HG03135 (cell line): ENCODE measurements around the gene SETX.
"Not testable (repeated sequence)": the region's sequence is repeated elsewhere in the genome, so short reads cannot be mapped to it uniquely, and the experiment has no call there.

Experiments used
- ATAC-seq: cut with Tn5 transposase; IDR thresholded peaks from one replicate; pipeline ENCODE4 v1.9.1; 2021; ENCODE audit warnings: mild to moderate bottlenecking, moderate library complexity; ENCODE audit not compliant: unreplicated experiment

Gene SETX

DNA sequence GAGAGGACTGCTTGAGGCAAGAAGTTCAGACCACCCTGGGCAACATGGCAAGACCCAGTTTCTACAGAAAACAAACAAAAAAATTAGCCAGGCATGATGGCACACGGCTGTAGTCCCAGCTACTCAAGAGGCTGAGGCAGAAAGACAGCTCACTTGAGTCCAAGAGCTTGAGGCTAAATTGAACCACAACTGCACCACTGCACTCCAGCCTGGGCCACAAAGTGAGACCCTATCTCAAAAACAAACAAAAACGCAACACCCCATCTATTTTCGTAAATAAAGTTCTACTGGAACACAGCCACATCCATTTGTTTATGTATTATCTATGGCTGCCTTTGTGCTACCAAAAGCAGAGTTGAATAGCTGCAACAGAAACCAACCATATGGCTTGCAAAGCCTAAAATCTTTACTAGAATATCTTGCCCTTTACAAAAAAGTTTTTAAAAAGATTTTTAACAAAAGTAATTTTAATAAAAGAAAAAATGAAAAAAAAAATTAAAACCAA lies 67.5 kb downstream of the SETX start:
- ATAC-seq: no peak

DNA sequence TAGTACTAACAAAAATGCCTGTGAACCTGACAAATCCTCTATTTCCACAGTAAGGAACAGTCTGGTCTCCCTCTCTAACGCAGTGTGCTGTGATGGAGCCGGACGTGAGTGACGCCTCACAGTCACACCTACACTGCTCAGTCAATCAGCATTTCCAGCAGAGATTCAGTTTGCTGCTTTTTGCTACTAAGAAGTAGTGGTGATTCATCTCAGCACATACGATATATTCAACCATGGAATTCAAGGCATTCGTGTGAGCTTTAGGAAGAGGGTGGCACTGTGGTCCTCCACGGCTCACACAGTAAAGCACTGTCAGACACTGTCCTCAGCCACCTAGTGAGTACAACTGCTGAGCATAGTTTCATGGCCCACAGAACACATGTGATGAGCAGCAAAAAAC lies 70.9 kb downstream of the SETX start:
- no peak for ATAC-seq

DNA sequence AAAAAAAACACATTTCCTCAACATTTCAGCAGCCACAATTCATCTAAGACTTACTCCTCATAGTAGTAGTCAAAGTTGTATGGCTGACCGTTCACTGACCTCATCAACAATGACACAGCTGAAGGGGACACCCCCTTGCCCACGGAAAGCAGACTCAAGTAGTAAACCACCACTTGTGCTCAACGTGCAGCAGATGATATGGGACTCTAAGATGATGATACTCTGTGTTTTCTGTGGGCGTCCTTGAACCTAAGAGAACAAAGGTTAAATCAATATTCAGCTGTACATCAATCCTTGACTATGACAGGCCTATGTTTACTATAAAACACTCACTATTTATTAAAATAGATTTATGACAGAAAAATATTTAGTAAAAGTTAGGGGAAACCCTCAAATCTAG lies 71.6 kb downstream of the SETX start:
- ATAC-seq: no peak

- no peak for ATAC-seq
Measured at GRCh38 chr9:132274861-132275260, 79.9 kb downstream of the SETX start.

- ATAC-seq: not testable (repeated sequence)
Measured at GRCh38 chr9:132269704-132270516, 84.9 kb downstream of the SETX start.

GRCh38 chr9:132268725-132269352 lies 85.9 kb downstream of the SETX start:
- ATAC-seq: no peak

GRCh38 chr9:132267660-132268059 lies 87.1 kb downstream of the SETX start:
- no peak for ATAC-seq

- no peak for ATAC-seq
Measured at GRCh38 chr9:132266017-132266416, 88.8 kb downstream of the SETX start.

- no peak for ATAC-seq
Measured at GRCh38 chr9:132260846-132261245, 93.9 kb downstream of the SETX start.

DNA sequence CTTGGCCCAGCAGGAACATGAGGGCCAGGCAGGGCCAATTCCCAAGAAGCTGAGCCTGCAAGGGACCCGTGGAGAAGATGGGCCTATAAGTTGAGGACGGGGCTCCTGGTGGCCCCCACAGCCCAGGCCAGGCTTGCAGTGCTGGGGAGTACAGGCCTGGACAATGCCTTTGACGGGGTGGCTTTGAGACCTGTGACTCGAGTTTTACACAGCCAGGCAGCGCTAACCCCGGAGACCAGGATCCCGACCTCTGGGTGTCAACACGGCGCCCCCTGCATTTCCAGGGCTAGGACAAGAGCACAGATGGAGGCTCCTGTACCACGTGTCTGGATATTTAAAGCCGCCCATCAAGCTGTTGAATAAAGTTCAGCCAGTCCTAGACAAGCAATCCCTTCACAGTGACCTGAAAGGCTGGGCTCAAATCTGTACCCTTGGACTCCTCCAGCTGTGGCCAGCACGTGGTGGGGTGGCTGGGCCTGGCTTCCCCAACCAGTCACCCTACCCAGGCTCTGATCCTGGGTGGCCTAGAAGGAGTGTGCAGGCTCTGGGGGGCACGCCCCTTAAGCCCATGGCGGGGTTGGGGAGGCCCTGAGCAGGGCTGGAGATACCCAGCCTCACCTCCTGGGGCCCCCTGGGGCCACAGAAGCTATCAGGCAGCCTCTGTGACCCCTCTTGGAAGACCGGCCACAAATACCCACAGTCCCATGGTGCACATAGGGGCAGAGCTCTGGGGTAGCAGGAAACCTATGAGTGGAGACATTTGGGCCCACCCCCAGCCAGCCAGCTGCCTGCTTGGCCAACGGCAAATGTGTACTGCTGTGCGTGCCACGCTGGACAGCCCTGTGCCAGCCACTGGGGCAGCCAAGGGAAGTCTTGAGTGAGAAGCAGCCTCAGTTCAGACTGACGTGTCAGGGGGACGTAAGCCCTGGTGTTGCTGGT lies 104.2 kb downstream of the SETX start:
- ATAC-seq: no peak

DNA sequence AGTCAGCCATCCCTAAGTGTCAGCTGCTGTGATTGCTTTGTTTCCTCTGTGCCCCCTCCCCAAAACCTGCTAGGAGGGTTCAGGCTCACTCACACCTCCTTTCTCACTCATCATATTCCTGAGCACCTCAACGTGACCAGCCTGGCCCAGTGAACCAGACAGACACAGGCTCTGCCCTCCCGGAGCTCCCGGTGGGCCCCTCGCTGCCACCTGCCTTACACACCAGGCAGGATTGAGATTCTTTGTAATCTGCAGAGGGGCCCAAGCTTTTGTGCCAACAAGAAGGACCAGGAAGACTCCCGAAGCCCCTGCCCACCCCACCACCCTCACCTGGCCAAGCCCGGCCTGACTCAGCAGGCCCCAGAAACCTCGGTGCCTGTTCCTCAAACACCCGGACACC lies 105.1 kb downstream of the SETX start:
- no peak for ATAC-seq

- no peak for ATAC-seq
Measured at GRCh38 chr9:132249123-132249522, 105.7 kb downstream of the SETX start.

GRCh38 chr9:132247942-132248341 lies 106.8 kb downstream of the SETX start:
- ATAC-seq: no peak

- ATAC-seq: no peak
Measured at GRCh38 chr9:132245465-132245864, 109.3 kb downstream of the SETX start.

DNA sequence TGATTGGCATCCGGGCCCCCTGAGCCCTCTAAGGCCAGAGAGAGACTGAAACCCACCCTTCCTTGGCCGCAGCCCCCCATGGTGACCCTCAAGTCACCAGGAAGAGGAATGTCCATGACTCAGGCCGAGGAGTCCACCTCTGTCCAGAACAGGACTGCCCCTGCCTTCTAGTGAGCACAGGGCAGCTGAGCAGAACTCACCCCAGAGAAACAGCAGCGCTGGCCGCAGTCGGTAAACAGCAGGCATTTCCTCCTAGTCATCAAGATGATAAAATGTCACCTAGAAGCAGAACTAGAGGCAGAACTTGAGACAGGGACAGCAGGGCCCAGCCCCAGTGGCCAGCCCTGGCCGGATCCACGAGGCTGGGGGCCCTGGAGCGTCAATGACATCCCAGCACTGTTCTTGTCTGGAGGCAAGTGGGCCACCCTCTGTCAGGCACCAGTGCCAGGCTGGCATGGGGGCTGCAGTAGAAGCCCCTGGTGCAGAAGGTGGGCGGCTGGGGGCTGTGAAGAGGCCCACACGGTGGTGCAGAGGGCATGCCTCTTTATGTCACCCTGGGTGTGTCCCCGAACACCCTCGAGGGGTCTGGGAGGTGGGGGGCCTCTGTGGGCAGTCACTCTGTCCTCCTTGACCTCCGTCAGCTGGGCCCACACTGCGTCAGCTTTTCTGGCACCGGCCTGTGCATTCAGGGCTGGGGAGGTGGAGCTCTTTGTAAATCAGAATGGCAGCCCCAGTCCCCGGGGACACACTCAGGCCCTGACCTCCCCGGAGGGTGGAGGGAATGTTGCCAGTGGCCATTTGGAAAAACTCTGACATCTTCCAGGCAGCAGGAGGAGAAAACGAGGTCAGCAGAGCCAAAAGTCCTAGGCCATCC lies 110.0 kb downstream of the SETX start:
- ATAC-seq: no peak

DNA sequence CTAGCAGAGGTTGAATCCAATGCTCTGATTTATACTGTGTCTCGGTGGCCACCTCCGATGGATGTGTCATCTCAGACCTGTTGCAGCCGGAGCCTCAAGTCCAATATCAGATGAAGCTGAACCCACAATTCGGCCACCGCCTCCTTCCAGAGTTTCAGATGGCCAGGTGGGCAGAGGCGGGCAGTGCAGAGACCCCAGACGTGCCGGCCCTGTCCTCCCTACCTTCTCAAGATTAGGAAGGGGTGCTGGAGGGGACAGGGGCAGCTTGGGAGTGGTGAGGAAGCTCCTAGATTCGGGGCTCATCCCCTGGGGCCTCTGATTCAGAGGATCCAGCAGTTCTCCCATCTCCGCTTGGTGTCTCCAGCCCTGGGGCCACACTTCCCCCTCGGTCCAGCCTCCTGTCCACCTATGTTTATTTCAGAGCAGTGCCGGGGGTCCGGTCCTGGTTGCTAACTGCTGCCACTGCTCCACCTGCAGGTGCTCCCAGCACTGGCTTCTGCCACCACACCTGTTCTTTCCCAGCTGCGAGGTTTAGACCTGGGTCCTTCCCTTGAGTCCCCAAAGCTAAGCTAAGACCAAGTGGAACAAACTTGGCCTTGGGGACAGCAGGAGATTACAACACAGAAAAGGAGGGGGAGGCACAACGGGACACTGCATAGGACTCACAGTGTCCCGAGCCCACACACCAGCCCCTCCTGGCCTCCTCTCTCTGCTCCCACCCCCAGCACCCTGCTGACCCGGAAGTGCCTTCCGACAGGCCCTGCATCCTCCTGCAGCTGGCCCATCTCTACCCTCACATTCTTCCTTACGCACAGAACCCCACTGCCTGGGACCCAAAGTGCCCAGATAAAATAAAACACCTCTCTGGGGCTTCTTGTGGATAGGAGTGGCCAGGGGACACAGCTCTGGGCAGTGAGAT lies 111.4 kb downstream of the SETX start:
- ATAC-seq: no peak

DNA sequence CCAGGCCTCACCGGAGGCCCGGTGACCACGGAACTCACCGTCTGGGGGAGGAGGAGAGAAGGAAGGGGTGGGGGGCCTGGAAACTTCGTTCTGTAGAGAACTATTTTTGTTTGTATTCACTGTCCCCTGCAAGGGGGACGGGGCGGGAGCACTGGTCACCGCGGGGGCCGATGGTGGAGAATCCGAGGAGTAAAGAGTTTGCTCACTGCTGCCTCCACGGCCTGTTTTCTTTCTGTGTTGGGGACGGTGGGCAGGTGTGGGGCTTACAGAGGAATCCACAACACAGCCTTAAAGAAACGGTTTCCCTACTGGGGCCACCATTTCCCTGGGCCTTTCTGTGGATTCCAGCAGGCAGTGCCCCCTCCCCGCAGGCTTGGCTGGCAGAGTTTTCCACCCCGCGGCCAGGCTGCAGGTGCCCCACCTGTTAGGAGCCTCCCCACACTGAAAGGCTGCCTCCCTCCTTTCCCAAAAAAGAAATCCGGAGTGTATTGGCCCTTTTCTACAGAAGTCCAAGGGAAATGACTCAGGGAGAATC lies 112.1 kb downstream of the SETX start:
- no peak for ATAC-seq

- no peak for ATAC-seq
Measured at GRCh38 chr9:132241840-132242620, 112.8 kb downstream of the SETX start.
